ENCODE data around the gene TNNI2. TPM values are rescaled to one million over a fixed set of nuclear protein-coding genes. Genes with fewer than 3 reads are reported as not detected.

Gene TNNI2
- total RNA-seq, 1 donor from 2014 or later: not detected

- TF ChIP-seq CTCF (IDR thresholded peaks at IDR 0.05; ENCODE audit: insufficient read depth, low read length, poor library complexity, severe bottlenecking): no peak
- Histone ChIP-seq H3K4me3 (ENCODE audit: low read depth, low read length) (no peak overlapping the region), H3K27me3 (ENCODE audit: control insufficient read depth, insufficient read depth, low read length) (peaks cover 24% of the 10 kb centered on the region), H3K36me3 (ENCODE audit: control insufficient read depth, insufficient read depth, low read length) (no peaks in the 10 kb centered on the region)
- DNase-seq (ENCODE audit: low read depth): no peak
Measured at GRCh38 chr11:1858576-1858975, 19.8 kb downstream of the TNNI2 start.

GRCh38 chr11:1859004-1859403, 20.2 kb downstream of the TNNI2 start:
- DNase-seq (ENCODE audit: low read depth): no peak

GRCh38 chr11:1860108-1860507, 21.3 kb downstream of the TNNI2 start:
- Histone ChIP-seq H3K36me3 (ENCODE audit: control insufficient read depth, insufficient read depth, low read length) (no peaks in the 10 kb centered on the region), H3K27me3 (ENCODE audit: control insufficient read depth, insufficient read depth, low read length) (peaks cover 18% of the 10 kb centered on the region), H3K4me3 (ENCODE audit: low read depth, low read length) (no peak overlapping the region)
- TF ChIP-seq CTCF (IDR thresholded peaks at IDR 0.05; ENCODE audit: insufficient read depth, low read length, poor library complexity, severe bottlenecking): no peak
- DNase-seq (ENCODE audit: low read depth): no peak

More at GRCh38 chr11:1859004-1859403, 20.2 kb downstream of the TNNI2 start:
- no peaks in the 10 kb centered on the region for H3K36me3 ChIP-seq (ENCODE audit: control insufficient read depth, insufficient read depth, low read length)
- TF ChIP-seq CTCF (IDR thresholded peaks at IDR 0.05; ENCODE audit: insufficient read depth, low read length, poor library complexity, severe bottlenecking): no peak
- H3K27me3 ChIP-seq (ENCODE audit: control insufficient read depth, insufficient read depth, low read length): peaks cover 24% of the 10 kb centered on the region
- no peak overlapping the region for H3K4me3 ChIP-seq (ENCODE audit: low read depth, low read length)

GRCh38 chr11:1861435-1862411, 22.9 kb downstream of the TNNI2 start:
- no peak for TF ChIP-seq CTCF (IDR thresholded peaks at IDR 0.05; ENCODE audit: insufficient read depth, low read length, poor library complexity, severe bottlenecking)
- no peak overlapping the region for H3K4me3 ChIP-seq (ENCODE audit: low read depth, low read length)
- DNase-seq (ENCODE audit: low read depth): no peak
- H3K36me3 ChIP-seq (ENCODE audit: control insufficient read depth, insufficient read depth, low read length): no peaks in the 10 kb centered on the region
- H3K27me3 ChIP-seq (ENCODE audit: control insufficient read depth, insufficient read depth, low read length): peaks cover 12% of the 10 kb centered on the region

GRCh38 chr11:1862588-1863351, 24.0 kb downstream of the TNNI2 start:
- H3K27me3 ChIP-seq (ENCODE audit: control insufficient read depth, insufficient read depth, low read length): peaks cover 13% of the 10 kb centered on the region
- H3K36me3 ChIP-seq (ENCODE audit: control insufficient read depth, insufficient read depth, low read length): no peaks in the 10 kb centered on the region
- DNase-seq (ENCODE audit: low read depth): no peak
- H3K4me3 ChIP-seq (ENCODE audit: low read depth, low read length): no peak overlapping the region
- TF ChIP-seq CTCF (IDR thresholded peaks at IDR 0.05; ENCODE audit: insufficient read depth, low read length, poor library complexity, severe bottlenecking): no peak

All from kidney epithelial cell (primary cell).